ENCODE data around the gene SPATA31E1.

DNA sequence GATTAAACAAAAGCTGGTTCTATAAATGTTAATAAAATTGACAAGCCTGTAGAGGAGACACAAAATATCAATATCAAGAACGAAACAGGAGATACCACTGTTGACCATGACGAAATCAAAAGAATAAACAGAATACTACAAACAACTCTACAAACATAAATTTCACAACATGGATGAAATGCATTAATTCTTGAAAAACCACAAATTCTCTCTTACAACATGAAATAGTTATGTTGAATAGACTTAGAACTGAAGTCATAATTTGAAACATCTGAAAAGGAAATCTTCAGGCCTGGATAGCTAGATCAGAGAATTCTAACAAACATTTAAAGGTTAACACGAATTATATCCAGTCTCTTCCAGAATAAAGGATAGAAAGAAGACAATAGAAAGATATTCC lies 28.1 kb downstream of the SPATA31E1 start:
- TF ChIP-seq, protein P1, sequence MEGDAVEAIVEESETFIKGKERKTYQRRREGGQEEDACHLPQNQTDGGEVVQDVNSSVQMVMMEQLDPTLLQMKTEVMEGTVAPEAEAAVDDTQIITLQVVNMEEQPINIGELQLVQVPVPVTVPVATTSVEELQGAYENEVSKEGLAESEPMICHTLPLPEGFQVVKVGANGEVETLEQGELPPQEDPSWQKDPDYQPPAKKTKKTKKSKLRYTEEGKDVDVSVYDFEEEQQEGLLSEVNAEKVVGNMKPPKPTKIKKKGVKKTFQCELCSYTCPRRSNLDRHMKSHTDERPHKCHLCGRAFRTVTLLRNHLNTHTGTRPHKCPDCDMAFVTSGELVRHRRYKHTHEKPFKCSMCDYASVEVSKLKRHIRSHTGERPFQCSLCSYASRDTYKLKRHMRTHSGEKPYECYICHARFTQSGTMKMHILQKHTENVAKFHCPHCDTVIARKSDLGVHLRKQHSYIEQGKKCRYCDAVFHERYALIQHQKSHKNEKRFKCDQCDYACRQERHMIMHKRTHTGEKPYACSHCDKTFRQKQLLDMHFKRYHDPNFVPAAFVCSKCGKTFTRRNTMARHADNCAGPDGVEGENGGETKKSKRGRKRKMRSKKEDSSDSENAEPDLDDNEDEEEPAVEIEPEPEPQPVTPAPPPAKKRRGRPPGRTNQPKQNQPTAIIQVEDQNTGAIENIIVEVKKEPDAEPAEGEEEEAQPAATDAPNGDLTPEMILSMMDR (conservative IDR thresholded peaks at IDR 0.05 in 1 of 2, IDR thresholded peaks at IDR 0.05 in 1 of 2; ENCODE audit: low read depth in 1 of 2, low read length in 2 of 2) = no peak
- no peak for TF ChIP-seq EZH2 (IDR thresholded peaks at IDR 0.05; ENCODE audit: low read length, missing control alignments)

All from fibroblast of lung (primary cell).